ENCODE measurements around the gene ARID1B.

ARID1B gene

DNA sequence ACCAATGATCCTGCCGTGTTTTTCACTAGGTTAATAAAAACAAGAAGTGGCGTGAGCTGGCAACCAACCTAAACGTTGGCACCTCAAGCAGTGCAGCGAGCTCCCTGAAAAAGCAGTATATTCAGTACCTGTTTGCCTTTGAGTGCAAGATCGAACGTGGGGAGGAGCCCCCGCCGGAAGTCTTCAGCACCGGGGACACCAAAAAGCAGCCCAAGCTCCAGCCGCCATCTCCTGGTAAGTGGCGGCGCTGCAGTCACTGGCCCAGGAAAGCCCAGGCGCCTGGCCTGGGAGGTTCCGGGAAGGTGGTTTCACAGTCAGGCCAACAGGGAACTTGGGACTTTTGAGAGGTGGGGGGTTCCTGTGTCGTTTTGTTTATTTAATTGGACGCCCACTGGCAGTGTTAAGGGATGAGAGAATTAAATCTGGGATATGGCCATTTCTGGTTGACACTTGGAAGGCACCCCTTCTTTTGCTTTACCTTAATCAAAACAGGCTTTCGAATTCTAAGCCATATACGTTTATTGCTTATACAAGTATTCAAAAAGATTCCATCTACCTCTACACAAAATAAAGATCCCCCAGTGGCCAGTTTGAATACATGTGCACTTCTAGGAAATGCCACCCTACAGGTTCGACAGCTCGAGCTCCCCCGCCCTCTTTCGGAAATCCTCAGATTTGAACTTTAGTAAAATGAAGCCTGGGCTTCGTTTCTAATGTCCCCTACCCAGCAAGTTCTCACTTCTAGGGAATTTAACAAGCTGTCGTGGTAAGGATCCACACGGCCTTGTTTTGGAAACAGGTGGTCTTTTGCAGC, 407.2 kb downstream of the ARID1B start (continued):
- TF ChIP-seq, protein P1, sequence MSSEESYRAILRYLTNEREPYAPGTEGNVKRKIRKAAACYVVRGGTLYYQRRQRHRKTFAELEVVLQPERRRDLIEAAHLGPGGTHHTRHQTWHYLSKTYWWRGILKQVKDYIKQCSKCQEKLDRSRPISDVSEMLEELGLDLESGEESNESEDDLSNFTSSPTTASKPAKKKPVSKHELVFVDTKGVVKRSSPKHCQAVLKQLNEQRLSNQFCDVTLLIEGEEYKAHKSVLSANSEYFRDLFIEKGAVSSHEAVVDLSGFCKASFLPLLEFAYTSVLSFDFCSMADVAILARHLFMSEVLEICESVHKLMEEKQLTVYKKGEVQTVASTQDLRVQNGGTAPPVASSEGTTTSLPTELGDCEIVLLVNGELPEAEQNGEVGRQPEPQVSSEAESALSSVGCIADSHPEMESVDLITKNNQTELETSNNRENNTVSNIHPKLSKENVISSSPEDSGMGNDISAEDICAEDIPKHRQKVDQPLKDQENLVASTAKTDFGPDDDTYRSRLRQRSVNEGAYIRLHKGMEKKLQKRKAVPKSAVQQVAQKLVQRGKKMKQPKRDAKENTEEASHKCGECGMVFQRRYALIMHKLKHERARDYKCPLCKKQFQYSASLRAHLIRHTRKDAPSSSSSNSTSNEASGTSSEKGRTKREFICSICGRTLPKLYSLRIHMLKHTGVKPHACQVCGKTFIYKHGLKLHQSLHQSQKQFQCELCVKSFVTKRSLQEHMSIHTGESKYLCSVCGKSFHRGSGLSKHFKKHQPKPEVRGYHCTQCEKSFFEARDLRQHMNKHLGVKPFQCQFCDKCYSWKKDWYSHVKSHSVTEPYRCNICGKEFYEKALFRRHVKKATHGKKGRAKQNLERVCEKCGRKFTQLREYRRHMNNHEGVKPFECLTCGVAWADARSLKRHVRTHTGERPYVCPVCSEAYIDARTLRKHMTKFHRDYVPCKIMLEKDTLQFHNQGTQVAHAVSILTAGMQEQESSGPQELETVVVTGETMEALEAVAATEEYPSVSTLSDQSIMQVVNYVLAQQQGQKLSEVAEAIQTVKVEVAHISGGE (tag by site-specific recombination; conservative IDR thresholded peaks at IDR 0.05; ENCODE audit: low read depth) = peak; percentile 61
- TF ChIP-seq, protein P2, sequence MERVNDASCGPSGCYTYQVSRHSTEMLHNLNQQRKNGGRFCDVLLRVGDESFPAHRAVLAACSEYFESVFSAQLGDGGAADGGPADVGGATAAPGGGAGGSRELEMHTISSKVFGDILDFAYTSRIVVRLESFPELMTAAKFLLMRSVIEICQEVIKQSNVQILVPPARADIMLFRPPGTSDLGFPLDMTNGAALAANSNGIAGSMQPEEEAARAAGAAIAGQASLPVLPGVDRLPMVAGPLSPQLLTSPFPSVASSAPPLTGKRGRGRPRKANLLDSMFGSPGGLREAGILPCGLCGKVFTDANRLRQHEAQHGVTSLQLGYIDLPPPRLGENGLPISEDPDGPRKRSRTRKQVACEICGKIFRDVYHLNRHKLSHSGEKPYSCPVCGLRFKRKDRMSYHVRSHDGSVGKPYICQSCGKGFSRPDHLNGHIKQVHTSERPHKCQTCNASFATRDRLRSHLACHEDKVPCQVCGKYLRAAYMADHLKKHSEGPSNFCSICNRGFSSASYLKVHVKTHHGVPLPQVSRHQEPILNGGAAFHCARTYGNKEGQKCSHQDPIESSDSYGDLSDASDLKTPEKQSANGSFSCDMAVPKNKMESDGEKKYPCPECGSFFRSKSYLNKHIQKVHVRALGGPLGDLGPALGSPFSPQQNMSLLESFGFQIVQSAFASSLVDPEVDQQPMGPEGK (tag by site-specific recombination; IDR thresholded peaks at IDR 0.05) = peak; percentile 64; the same call in 1 of the 2 replicates
- TF ChIP-seq TRIM28 (IDR thresholded peaks at IDR 0.05; ENCODE audit: borderline replicate concordance, low read length) = 0 out of 2 replicates have a peak, but pooled peaks have one; percentile 14
- TF ChIP-seq, protein P3, sequence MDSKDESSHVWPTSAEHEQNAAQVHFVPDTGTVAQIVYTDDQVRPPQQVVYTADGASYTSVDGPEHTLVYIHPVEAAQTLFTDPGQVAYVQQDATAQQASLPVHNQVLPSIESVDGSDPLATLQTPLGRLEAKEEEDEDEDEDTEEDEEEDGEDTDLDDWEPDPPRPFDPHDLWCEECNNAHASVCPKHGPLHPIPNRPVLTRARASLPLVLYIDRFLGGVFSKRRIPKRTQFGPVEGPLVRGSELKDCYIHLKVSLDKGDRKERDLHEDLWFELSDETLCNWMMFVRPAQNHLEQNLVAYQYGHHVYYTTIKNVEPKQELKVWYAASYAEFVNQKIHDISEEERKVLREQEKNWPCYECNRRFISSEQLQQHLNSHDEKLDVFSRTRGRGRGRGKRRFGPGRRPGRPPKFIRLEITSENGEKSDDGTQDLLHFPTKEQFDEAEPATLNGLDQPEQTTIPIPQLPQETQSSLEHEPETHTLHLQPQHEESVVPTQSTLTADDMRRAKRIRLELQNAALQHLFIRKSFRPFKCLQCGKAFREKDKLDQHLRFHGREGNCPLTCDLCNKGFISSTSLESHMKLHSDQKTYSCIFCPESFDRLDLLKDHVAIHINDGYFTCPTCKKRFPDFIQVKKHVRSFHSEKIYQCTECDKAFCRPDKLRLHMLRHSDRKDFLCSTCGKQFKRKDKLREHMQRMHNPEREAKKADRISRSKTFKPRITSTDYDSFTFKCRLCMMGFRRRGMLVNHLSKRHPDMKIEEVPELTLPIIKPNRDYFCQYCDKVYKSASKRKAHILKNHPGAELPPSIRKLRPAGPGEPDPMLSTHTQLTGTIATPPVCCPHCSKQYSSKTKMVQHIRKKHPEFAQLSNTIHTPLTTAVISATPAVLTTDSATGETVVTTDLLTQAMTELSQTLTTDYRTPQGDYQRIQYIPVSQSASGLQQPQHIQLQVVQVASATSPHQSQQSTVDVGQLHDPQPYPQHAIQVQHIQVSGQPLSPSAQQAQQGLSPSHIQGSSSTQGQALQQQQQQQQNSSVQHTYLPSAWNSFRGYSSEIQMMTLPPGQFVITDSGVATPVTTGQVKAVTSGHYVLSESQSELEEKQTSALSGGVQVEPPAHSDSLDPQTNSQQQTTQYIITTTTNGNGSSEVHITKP (tag by site-specific recombination; IDR thresholded peaks at IDR 0.05) = no peak
- TF ChIP-seq ZNF704 (tag by site-specific recombination; IDR thresholded peaks at IDR 0.05) = no peak

- ChIA-PET POLR2A (no interaction called here), CTCF (interaction anchor here (0.5 to 2.5 kb wide), 10 partner anchors 8 to 991 kb away, joined by 3 to 20 read pairs (median 4); no protein-coding TSS in a partner anchor)
- Histone ChIP-seq H3K27ac (ENCODE audit: extremely low read depth, low read depth, low read length) (no peak overlapping the region), H3K4me1 (ENCODE audit: control insufficient read depth, insufficient read depth, low read length) (peaks cover 13% of the 10 kb centered on the region), H3K9me3 (ENCODE audit: control insufficient read depth, insufficient read depth, low read depth, low read length) (no peaks in the 10 kb centered on the region), H3K36me3 (ENCODE audit: control insufficient read depth in 2 of 2, insufficient read depth in 1 of 2, low read length in 2 of 2) (peaks cover 0 to 58% of the 10 kb centered on the region in 2 experiments; a peak in 1 of 3 replicates), H3K4me3 (ENCODE audit: low read depth, low read length) (no peak overlapping the region)
- TF ChIP-seq ZNF654 (tag by site-specific recombination; IDR thresholded peaks at IDR 0.05; ENCODE audit: low read depth) (no peak), ZNF791 (tag by site-specific recombination; IDR thresholded peaks at IDR 0.05) (no peak), ZNF2 (tag by site-specific recombination; IDR thresholded peaks at IDR 0.05) (no peak), ZNF175 (tag by site-specific recombination; IDR thresholded peaks at IDR 0.05) (no peak)
These were observed 408.0 kb downstream of the ARID1B start for GRCh38 chr6:157185171-157185570.

- CTCF ChIA-PET = interaction anchor here (0.5 to 2.5 kb wide), 10 partner anchors 27 to 413 kb away, joined by 3 to 20 read pairs (median 4); no protein-coding TSS in a partner anchor
- no peak for TF ChIP-seq SETDB1 (IDR thresholded peaks at IDR 0.05; ENCODE audit: insufficient read length, low read length)
- no peak for TF ChIP-seq ZNF362 (tag by site-specific recombination; IDR thresholded peaks at IDR 0.05)
- TF ChIP-seq ZNF514 (tag by site-specific recombination; IDR thresholded peaks at IDR 0.05) = no peak
- no peak for TF ChIP-seq ZNF335 (tag by site-specific recombination; conservative IDR thresholded peaks at IDR 0.05)
- TF ChIP-seq ZNF558 (tag by site-specific recombination; IDR thresholded peaks at IDR 0.05) = no peak
- no peak for TF ChIP-seq ZNF155 (tag by site-specific recombination; IDR thresholded peaks at IDR 0.05)
- no peak for TF ChIP-seq ZNF555 (tag by site-specific recombination; conservative IDR thresholded peaks at IDR 0.05)
- no peak for TF ChIP-seq GLI4 (tag by site-specific recombination; IDR thresholded peaks at IDR 0.05)
- no peak for TF ChIP-seq OSR2 (tag by site-specific recombination; IDR thresholded peaks at IDR 0.05)
- TF ChIP-seq WT1 (tag by site-specific recombination; IDR thresholded peaks at IDR 0.05) = no peak
- no peak for TF ChIP-seq ZNF76 (tag by site-specific recombination; IDR thresholded peaks at IDR 0.05; ENCODE audit: borderline replicate concordance, low read depth)
- TF ChIP-seq ZNF175 (tag by site-specific recombination; IDR thresholded peaks at IDR 0.05) = no peak
These were observed 408.8 kb downstream of the ARID1B start for GRCh38 chr6:157185986-157186385.

More at GRCh38 chr6:157185986-157186385, 408.8 kb downstream of the ARID1B start:
- Histone ChIP-seq H3K4me3 (ENCODE audit: low read depth, low read length) (no peak overlapping the region), H3K4me1 (ENCODE audit: control insufficient read depth, insufficient read depth, low read length) (peaks cover 13% of the 10 kb centered on the region), H3K9me3 (ENCODE audit: control insufficient read depth, insufficient read depth, low read depth, low read length) (no peaks in the 10 kb centered on the region), H3K36me3 (ENCODE audit: control insufficient read depth in 2 of 2, insufficient read depth in 1 of 2, low read length in 2 of 2) (peaks cover 0 to 63% of the 10 kb centered on the region in 2 experiments; a peak in 1 of 3 replicates), H3K27ac (ENCODE audit: extremely low read depth, low read depth, low read length) (no peak overlapping the region)
- POLR2A ChIA-PET = interaction anchor here (1.2 kb wide), 1 partner anchor 405 kb away, joined by 3 read pairs; no protein-coding TSS in a partner anchor

Measured in HEK293 (cell line).